Measurements from ENCODE around the gene TSHZ1. TPM values are rescaled to one million over a fixed set of nuclear protein-coding genes. Genes with fewer than 3 reads are reported as not detected.

TSHZ1 gene
- polyA plus RNA-seq, 1 of the 3 experiments (the other 2 are of a cell fraction): 2.6 TPM

GRCh38 chr18:75167759-75168618, 42.6 kb upstream of the TSHZ1 start:
- no peaks in the 10 kb centered on the region for H3K79me2 ChIP-seq (ENCODE audit: insufficient read depth)
- DNase-seq: no peak
- H3F3A ChIP-seq (replicated peaks; ENCODE audit: insufficient read depth): no peaks in the 10 kb centered on the region
- 78% methylated on average over 26 of the region's 33 CpGs for WGBS (ENCODE audit: low lambda C conversion rate)
- H3K4me2 ChIP-seq: no peak overlapping the region
- H3K9me3 ChIP-seq: no peaks in the 10 kb centered on the region
- POLR2A ChIA-PET: no interaction called here
- H3K4me3 ChIP-seq (ENCODE audit: low read depth in 2 of 2, low read length in 1 of 2): no peak overlapping the region
- H3K36me3 ChIP-seq (replicated peaks in 1 of 2; ENCODE audit: control insufficient read depth in 1 of 2, insufficient read depth in 2 of 2, low read length in 1 of 2): no peaks in the 10 kb centered on the region
- CTCF ChIA-PET: no interaction called here
- no peaks in the 10 kb centered on the region for H3K27me3 ChIP-seq (ENCODE audit: insufficient read depth)
- no peak overlapping the region for H2AFZ ChIP-seq (ENCODE audit: low read depth)
- H3K4me1 ChIP-seq (ENCODE audit: control insufficient read depth in 1 of 2, insufficient read depth in 2 of 2, low read depth in 1 of 2, low read length in 1 of 2): no peaks in the 10 kb centered on the region
- H3K27ac ChIP-seq (ENCODE audit: low read depth in 2 of 2, low read length in 1 of 2): no peak overlapping the region
- H3K9ac ChIP-seq: no peak overlapping the region
- no peaks in the 10 kb centered on the region for H3K9me2 ChIP-seq
- no peak for TF ChIP-seq POLR2AphosphoS5 (IDR thresholded peaks at IDR 0.05; ENCODE audit: low read depth, low read length)
- no peak for TF ChIP-seq ZBTB33 (IDR thresholded peaks at IDR 0.05; ENCODE audit: borderline replicate concordance, low read depth)
- no peak for TF ChIP-seq YY1 (IDR thresholded peaks at IDR 0.05; ENCODE audit: low read depth)
- H4K20me1 ChIP-seq (ENCODE audit: insufficient read depth): no peaks in the 10 kb centered on the region

GRCh38 chr18:75168619-75169018, 42.0 kb upstream of the TSHZ1 start:
- no peak for TF ChIP-seq CTCF (IDR thresholded peaks at IDR 0.05)
- TF ChIP-seq REST (IDR thresholded peaks at IDR 0.05; ENCODE audit: low read depth, low read length): no peak
- no peak for TF ChIP-seq TAF1 (IDR thresholded peaks at IDR 0.05; ENCODE audit: borderline replicate concordance, low read depth, low read length)
- no peak for TF ChIP-seq NFIC (IDR thresholded peaks at IDR 0.05; ENCODE audit: borderline replicate concordance)
- no peak for TF ChIP-seq MEF2A (IDR thresholded peaks at IDR 0.05; ENCODE audit: borderline replicate concordance, low read depth)
- TF ChIP-seq TCF12 (IDR thresholded peaks at IDR 0.05): no peak
- no peak for TF ChIP-seq IRF3 (IDR thresholded peaks at IDR 0.05; ENCODE audit: low read depth, low read length)
- no peak for TF ChIP-seq JUND (IDR thresholded peaks at IDR 0.05)
- TF ChIP-seq SIN3A (IDR thresholded peaks at IDR 0.05; ENCODE audit: borderline replicate concordance, low read depth, low read length): no peak
- no peak for TF ChIP-seq RCOR1 (IDR thresholded peaks at IDR 0.05; ENCODE audit: low read length)
- TF ChIP-seq FOXJ3 (CRISPR knock-in tag; IDR thresholded peaks at IDR 0.05): no peak
- no peak for TF ChIP-seq TEAD4 (IDR thresholded peaks at IDR 0.05; ENCODE audit: borderline replicate concordance, insufficient read depth)
- TF ChIP-seq GATA2 (CRISPR knock-in tag; IDR thresholded peaks at IDR 0.05): no peak
- no peak for TF ChIP-seq RAD21 (IDR thresholded peaks at IDR 0.05; ENCODE audit: low read length)
- 70% methylated on average over 7 of the region's 7 CpGs for WGBS (ENCODE audit: low lambda C conversion rate)
- Histone ChIP-seq H2AFZ (ENCODE audit: low read depth) (no peak overlapping the region), H3K79me2 (ENCODE audit: insufficient read depth) (no peaks in the 10 kb centered on the region), H3K4me3 (ENCODE audit: low read depth in 2 of 2, low read length in 1 of 2) (no peak overlapping the region), H3K4me2 (no peak overlapping the region), H3K9me3 (no peaks in the 10 kb centered on the region), H3K9me2 (no peaks in the 10 kb centered on the region), H3K4me1 (ENCODE audit: control insufficient read depth in 1 of 2, insufficient read depth in 2 of 2, low read depth in 1 of 2, low read length in 1 of 2) (no peaks in the 10 kb centered on the region), H3F3A (replicated peaks; ENCODE audit: insufficient read depth) (no peaks in the 10 kb centered on the region), H3K27ac (ENCODE audit: low read depth in 2 of 2, low read length in 1 of 2) (no peak overlapping the region), H4K20me1 (ENCODE audit: insufficient read depth) (no peaks in the 10 kb centered on the region), H3K9ac (no peak overlapping the region), H3K27me3 (ENCODE audit: insufficient read depth) (no peaks in the 10 kb centered on the region), H3K36me3 (replicated peaks in 1 of 2; ENCODE audit: control insufficient read depth in 1 of 2, insufficient read depth in 2 of 2, low read length in 1 of 2) (no peaks in the 10 kb centered on the region)
- no peak for DNase-seq
- ChIA-PET POLR2A (no interaction called here), CTCF (no interaction called here)

Data from SK-N-SH (cell line).